Measurements from ENCODE around the gene ADCY1.

- no peak for TF ChIP-seq EZH2 (IDR thresholded peaks at IDR 0.05; ENCODE audit: borderline replicate concordance, low read depth, low read length, severe bottlenecking)
- no peak for TF ChIP-seq POLR2A (IDR thresholded peaks at IDR 0.05; ENCODE audit: low read depth, low read length)
These were observed 89.2 kb downstream of the ADCY1 start for GRCh38 chr7:45663167-45663921.

Data from endothelial cell of umbilical vein (primary cell).